ENCODE data around the gene LCE5A.

Gene LCE5A, protein sequence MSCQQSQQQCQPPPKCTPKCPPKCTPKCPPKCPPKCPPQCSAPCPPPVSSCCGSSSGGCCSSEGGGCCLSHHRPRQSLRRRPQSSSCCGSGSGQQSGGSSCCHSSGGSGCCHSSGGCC

DNA sequence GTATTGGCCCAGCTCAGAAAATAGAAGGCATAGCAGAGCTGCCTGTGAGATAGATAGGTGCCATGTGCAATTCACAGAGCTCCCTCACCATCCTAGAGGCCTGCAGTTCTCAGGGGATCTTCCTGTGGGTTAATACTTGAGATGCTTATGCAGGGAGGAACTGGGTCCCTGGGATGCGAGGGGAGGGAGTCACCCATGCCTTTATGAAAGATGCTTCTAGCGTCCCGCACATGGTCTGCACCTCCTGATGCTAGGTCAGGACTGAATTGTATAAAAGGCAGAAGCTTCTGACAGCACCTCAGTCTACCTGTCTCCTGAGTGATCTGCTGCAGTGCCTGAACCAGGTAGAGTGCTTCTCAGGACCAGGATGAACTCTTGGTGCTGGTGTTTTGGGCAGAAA is at the start of gene LCE5A:
LCE5A (plus strand) TSS at position 301 of the 400 bp plus-strand sequence. CDS start 732 bp downstream, outside the sequence.
- TF ChIP-seq, protein P1, sequence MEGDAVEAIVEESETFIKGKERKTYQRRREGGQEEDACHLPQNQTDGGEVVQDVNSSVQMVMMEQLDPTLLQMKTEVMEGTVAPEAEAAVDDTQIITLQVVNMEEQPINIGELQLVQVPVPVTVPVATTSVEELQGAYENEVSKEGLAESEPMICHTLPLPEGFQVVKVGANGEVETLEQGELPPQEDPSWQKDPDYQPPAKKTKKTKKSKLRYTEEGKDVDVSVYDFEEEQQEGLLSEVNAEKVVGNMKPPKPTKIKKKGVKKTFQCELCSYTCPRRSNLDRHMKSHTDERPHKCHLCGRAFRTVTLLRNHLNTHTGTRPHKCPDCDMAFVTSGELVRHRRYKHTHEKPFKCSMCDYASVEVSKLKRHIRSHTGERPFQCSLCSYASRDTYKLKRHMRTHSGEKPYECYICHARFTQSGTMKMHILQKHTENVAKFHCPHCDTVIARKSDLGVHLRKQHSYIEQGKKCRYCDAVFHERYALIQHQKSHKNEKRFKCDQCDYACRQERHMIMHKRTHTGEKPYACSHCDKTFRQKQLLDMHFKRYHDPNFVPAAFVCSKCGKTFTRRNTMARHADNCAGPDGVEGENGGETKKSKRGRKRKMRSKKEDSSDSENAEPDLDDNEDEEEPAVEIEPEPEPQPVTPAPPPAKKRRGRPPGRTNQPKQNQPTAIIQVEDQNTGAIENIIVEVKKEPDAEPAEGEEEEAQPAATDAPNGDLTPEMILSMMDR (IDR thresholded peaks at IDR 0.05; ENCODE audit: borderline replicate concordance, control extremely low read depth, extremely low read depth, insufficient read depth, missing control alignments), result no peak
- DNase-seq (ENCODE audit: low spot score), result no peak
- in situ Hi-C loops (cut with MboI; ENCODE audit: low sequenced_read_pairs, unreplicated experiment), result no loop called here

DNA sequence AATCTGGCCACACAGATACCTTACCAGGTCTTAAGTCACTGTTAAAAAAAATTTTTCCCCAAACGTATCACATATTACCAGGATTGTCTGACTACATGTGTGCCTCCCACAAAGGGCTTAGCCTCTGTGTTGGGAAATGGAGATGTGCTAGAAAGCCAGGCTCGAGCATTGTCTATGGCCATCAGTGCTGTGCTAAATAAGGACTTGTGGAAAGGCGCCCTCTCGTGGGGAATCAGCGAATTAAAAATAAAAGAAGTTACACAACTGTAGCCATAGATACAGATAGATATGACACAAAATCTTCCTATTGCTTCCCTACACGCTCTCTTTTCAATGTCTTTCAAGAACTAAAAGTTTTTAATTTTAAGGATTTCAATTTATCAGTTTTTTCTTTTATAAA is 49.1 kb upstream of the LCE5A start:
- TF ChIP-seq, protein P1 (IDR thresholded peaks at IDR 0.05; ENCODE audit: borderline replicate concordance, control extremely low read depth, extremely low read depth, insufficient read depth, missing control alignments), result peak; percentile 33
- peak; percentile 44 for DNase-seq (ENCODE audit: low spot score)
- in situ Hi-C loops (cut with MboI; ENCODE audit: low sequenced_read_pairs, unreplicated experiment), result no loop called here

GRCh38 chr1:152462636-152463035 is 48.0 kb upstream of the LCE5A start:
- in situ Hi-C loops (cut with MboI; ENCODE audit: low sequenced_read_pairs, unreplicated experiment), result no loop called here
- TF ChIP-seq, protein P1 (IDR thresholded peaks at IDR 0.05; ENCODE audit: borderline replicate concordance, control extremely low read depth, extremely low read depth, insufficient read depth, missing control alignments), result no peak
- no peak for DNase-seq (ENCODE audit: low spot score)

DNA sequence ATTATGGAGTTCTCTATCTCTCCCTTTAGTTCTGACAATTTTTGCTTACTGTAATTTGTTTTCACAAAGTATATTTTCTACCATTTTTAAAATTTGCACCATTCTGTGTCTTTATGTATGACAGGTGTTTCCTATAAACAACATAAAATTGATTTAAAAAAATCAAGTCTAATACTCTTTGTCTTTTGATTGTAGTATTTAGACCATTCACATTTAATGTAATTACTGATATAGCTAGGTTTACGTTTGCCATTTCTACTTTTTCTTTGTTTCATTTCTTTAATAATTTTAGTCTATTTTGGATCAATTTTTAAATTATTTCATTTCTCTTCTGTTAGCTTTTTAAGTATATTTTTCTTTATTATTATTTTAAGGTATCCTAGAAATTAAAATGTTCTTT is 44.4 kb upstream of the LCE5A start:
- in situ Hi-C loops (cut with MboI; ENCODE audit: low sequenced_read_pairs, unreplicated experiment), result no loop called here
- TF ChIP-seq, protein P1 (IDR thresholded peaks at IDR 0.05; ENCODE audit: borderline replicate concordance, control extremely low read depth, extremely low read depth, insufficient read depth, missing control alignments), result no peak
- no peak for DNase-seq (ENCODE audit: low spot score)

GRCh38 chr1:152473887-152474537 is 36.6 kb upstream of the LCE5A start:
- TF ChIP-seq, protein P1 (IDR thresholded peaks at IDR 0.05; ENCODE audit: borderline replicate concordance, control extremely low read depth, extremely low read depth, insufficient read depth, missing control alignments), result no peak
- no peak for DNase-seq (ENCODE audit: low spot score)
- in situ Hi-C loops (cut with MboI; ENCODE audit: low sequenced_read_pairs, unreplicated experiment), result no loop called here

- peak; percentile 49 for DNase-seq (ENCODE audit: low spot score)
- in situ Hi-C loops (cut with MboI; ENCODE audit: low sequenced_read_pairs, unreplicated experiment), result no loop called here
- TF ChIP-seq, protein P1 (IDR thresholded peaks at IDR 0.05; ENCODE audit: borderline replicate concordance, control extremely low read depth, extremely low read depth, insufficient read depth, missing control alignments), result peak; percentile 39
Observed at GRCh38 chr1:152479792-152480595, 30.6 kb upstream of the LCE5A start.

Data from GM13976 (cell line).